PC-3 (cell line): Measurements from ENCODE around the gene TMTC2.

ENCODE experiments used
- EZH2 ChIP-seq: fragments of 300-600 bp; sonication (generic); IDR thresholded peaks from one replicate; pipeline ENCODE4 v1.6.1; 2017; ENCODE audit warnings: antibody characterized with exemption, mild to moderate bottlenecking, low read length; ENCODE audit not compliant: unreplicated experiment
- EZH2phosphoT487 ChIP-seq: fragments of 300-600 bp; sonication (generic); IDR thresholded peaks from 2 replicates; pipeline ENCODE4 v1.6.1; 2018; ENCODE audit warnings: mild to moderate bottlenecking, antibody characterized with exemption, low read length, borderline replicate concordance
- TF ChIP-seq, protein P1 (sequence below): fragments of 300-600 bp; sonication (generic); conservative IDR thresholded peaks from 2 replicates; pipeline ENCODE4 v1.5.1; 2017; ENCODE audit warnings: antibody characterized with exemption, low read depth, mild to moderate bottlenecking, low read length

DNA sequence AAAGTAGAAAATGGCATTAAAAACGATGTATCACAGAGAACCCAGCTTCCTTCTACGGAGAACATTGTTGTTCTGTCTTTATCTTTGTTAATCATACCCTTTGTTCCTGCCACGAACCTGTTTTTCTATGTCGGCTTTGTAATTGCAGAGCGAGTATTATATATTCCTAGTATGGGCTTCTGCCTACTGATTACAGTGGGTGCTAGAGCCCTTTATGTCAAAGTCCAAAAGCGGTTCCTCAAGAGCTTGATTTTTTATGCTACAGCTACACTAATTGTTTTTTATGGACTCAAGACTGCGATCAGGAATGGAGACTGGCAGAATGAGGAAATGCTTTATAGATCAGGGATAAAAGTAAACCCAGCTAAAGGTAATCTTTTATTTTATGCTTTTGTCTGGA, 209.6 kb downstream of the TMTC2 start:
- TF ChIP-seq, protein P1, sequence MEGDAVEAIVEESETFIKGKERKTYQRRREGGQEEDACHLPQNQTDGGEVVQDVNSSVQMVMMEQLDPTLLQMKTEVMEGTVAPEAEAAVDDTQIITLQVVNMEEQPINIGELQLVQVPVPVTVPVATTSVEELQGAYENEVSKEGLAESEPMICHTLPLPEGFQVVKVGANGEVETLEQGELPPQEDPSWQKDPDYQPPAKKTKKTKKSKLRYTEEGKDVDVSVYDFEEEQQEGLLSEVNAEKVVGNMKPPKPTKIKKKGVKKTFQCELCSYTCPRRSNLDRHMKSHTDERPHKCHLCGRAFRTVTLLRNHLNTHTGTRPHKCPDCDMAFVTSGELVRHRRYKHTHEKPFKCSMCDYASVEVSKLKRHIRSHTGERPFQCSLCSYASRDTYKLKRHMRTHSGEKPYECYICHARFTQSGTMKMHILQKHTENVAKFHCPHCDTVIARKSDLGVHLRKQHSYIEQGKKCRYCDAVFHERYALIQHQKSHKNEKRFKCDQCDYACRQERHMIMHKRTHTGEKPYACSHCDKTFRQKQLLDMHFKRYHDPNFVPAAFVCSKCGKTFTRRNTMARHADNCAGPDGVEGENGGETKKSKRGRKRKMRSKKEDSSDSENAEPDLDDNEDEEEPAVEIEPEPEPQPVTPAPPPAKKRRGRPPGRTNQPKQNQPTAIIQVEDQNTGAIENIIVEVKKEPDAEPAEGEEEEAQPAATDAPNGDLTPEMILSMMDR = no peak
- TF ChIP-seq EZH2 = no peak
- TF ChIP-seq EZH2phosphoT487 = no peak
